GM21515 (cell line): ENCODE results near the gene CPN1.

ENCODE experiments used
- ATAC-seq: cut with Tn5 transposase; IDR thresholded peaks from one replicate; pipeline ENCODE4 v1.9.1; 2021; ENCODE audit not compliant: unreplicated experiment

The CPN1 gene

GRCh38 chr10:99999319-100000108 lies 82.2 kb downstream of the CPN1 start:
- no peak for ATAC-seq

GRCh38 chr10:99998889-99999288 lies 82.8 kb downstream of the CPN1 start:
- ATAC-seq, result no peak

- ATAC-seq, result no peak
These were observed 84.7 kb downstream of the CPN1 start for GRCh38 chr10:99996671-99997648.

DNA sequence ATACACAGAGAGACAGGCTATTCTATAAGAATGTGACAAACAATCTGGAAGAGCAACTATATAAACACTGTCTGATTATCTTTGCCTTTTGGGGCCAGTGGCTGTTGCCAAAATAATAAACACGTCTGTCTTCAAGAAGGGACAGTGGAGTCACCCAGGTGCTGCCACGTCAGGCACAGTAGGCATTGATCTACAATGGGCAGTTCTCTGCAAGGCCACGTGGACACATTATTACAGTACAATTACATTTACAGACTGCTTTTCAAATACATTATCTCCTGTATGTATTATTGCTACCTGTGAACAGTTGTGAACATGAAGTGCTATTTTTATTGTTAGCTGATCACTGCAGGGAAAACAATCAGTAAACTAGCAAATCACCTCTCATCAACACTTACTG lies 86.0 kb downstream of the CPN1 start:
- ATAC-seq, result no peak

DNA sequence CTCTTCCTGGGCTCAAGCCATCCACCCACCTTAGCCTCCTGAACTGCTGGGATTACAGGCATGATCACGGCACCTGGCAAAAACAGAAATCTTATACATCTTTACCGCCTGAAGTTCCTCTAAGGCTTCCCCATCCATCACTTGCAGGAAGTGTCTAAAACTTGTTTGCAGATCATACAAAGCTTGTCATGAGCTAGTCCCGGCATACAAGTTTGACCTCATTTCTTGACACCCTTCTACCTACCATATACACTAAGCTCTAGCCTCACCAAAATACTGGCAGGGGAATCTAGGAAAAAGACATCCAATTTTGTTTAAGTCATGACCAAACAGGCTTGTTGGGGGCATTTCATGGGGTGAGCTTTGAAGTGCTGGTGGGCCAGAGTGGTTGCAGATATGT lies 86.4 kb downstream of the CPN1 start:
- ATAC-seq, result no peak

DNA sequence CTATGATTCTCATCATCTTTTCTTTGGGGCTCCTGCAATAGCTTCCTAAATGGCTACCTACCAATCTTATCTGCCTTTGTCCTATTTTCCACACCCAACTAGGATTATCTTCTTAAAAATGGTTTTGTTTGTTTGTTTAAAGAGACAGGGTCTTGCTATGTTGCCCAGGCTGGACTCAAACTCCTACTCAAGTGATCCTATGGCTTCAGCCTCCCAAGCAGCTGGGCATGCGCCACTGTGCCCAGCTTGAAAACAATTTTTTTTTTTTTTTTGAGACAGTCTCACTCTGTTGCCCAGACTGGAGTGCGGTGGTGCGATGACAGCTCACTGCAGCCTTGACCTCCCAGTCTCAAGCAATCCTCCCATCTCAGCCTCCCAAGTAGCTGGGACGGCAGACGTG lies 86.9 kb downstream of the CPN1 start:
- ATAC-seq, result no peak

- peak; percentile 73 for ATAC-seq
These were observed 87.7 kb downstream of the CPN1 start for GRCh38 chr10:99993701-99994689.
